ENCODE data around the gene COL6A2.
"Not testable (repeated sequence)": the region's sequence is repeated elsewhere in the genome, so short reads cannot be mapped to it uniquely, and the experiment has no call there.

Gene COL6A2

DNA sequence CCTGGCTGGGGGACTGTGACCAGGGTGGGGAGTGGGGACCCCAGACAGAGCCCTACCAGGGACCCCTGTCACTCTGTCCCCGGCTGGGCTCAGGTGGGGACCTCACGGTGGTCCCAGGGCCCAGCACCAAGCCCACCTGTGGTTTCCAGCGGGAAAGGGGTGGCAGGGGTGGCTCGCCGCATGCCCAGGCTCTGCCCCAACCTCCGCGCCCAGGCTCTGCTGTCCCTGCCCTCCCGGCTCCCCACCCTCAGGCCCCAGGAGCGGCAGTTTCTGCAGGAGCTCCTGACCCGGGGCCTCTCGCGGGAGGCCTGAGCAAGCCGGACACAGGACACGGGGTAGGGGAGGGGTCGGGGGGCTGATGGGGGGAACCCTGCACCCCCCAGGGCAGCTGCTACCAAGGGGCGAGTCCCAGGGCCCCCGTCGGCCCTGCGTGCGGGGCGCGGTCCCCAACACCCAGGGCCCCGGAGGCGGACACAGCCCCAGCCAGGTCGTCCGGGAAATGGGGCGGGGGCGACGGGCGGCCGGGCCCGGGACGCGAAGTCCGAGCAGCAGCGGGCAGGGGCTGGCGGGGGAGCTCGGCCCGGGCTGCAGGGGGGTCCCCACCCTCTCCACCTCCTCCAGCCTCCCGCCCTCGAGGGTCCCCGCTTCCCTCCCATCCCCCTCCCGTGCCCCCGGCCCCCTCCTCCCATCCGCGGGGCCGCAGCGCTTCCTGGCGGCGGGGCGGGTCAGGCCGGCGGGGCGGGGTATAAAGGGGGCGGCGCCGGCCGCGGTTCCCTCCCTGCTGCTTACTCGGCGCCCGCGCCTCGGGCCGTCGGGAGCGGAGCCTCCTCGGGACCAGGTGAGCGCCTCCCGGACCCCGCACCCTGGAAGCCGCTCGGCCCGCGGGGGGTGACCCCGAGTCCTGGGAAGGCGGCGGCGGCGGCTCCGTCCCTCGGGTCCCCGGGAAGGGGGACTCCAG is at the start of gene COL6A2:
Gene COL6A2 (plus strand): TSS at position 777 of the 958 bp plus-strand sequence.
- no peak for DNase-seq (ENCODE audit: low read depth)

- peak; percentile 97 for DNase-seq (ENCODE audit: low read depth)
These were observed 48.7 kb upstream of the COL6A2 start for GRCh38 chr21:46048926-46049889.

DNA sequence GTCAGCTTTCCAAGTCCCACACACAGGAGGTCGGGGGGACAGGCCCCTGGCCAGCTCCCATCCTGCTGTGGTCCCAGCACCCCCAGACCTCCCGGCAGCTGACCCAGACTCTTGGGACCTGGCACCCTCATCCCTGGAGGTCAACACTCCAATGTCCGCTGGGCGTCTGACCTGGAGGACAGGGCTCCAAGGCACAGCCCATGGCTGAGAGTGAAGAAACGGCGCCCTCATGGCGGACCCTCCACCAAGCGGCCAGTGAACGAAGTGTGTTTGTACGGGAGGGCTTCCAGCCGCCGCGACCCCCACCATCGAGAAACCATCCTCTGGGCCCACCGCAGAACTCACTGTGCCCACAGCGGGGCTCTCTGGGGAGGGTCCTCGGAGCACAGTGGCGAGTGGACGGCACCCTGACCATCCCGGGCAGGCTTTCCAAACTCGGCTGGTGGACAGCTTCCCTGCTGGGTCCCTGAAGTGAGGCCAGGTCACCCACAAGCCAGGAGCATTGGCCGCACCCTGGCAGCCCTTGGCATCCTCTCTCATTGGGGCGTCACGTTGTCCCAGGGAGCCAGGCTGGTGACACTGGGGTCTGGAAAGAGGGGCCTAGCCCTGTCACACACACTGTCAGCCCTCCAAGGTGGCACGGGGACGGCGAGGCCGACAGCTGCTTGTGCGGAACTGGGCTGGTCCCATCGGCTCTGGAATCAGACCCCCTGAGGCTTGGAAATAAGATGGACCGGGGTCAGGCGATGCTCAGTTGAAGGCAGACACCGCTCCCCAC is 47.8 kb upstream of the COL6A2 start:
- DNase-seq (ENCODE audit: low read depth) = no peak

DNA sequence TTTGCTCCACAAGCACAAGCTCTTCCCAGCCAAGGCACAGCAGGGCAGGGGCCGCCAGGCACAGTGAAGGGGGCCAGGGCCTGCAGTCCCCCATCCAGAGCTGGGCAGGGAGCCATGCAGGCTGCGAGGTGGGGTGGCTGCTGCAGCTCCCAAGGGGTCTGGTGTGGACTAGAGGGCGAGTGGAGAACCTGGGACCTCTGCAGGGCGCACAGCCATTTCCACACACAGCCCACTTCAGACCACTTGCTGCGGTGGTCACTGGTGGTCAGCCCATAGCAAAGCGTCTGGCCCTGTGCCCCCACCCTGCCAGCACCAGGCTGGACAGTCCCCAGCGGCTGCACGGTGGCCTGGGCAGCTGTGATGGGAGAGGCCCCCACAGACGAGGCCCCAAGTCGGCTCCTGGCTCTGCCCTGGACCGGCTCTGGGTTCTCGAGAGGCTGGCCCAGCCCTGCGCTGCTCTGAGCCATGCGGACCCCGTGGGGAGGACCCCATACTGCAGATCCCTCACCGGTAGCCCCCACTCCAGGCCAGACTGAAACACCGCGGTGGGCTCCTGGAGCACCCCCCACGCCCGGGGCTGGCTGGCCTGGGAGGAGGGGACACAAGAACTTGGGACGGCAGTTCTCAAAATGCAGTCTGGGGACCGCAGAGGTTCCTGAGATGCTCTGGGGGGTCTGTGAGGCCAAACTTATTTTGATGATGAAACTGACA is 47.1 kb upstream of the COL6A2 start:
- no peak for DNase-seq (ENCODE audit: low read depth)

DNA sequence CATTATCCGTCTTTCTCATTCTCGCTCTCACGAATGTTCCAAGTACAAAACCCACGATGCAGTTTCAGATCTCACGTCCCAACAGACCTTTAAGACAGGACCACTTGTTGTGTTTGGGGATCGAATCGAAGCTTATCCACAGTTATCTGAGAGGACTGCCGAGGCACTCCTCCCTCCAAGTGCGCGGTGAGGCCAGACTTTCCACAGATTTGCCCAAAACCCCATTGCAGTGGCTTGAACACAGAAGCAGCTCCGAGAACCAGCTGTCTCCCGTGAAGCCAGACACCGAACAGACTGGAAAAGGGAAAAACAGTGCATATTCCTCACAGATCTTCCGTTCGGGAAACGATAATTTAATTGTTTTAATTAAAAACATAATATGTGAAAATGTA is 46.5 kb upstream of the COL6A2 start:
- DNase-seq (ENCODE audit: low read depth) = no peak

- no peak for DNase-seq (ENCODE audit: low read depth)
These were observed 45.9 kb upstream of the COL6A2 start for GRCh38 chr21:46051821-46052675.

GRCh38 chr21:46052703-46053651 is 44.9 kb upstream of the COL6A2 start:
- no peak for DNase-seq (ENCODE audit: low read depth)

GRCh38 chr21:46054031-46054430 is 43.9 kb upstream of the COL6A2 start:
- no peak for DNase-seq (ENCODE audit: low read depth)

DNA sequence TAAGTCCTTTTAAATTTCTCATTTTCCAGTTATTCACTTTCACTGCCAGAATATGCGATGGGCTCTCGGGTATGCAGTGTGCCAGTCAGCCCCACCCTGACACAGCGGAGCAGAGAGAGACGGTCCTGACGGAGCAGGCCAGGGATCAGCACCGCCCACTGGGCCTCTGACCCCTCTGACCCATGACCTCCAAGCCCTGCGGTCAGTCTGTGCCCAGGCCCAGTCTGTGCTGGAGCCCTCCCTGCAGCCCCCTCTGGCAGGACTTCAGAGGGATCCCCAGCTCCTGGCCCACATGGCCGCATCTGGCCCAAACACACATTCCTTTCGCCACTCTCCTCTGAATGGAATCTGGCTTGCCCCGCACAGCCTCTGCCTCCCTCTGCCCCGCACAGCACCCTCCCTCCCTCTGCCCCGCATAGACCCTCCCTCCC is 43.4 kb upstream of the COL6A2 start:
- DNase-seq (ENCODE audit: low read depth) = peak; percentile 37

- no peak for DNase-seq (ENCODE audit: low read depth)
These were observed 42.0 kb upstream of the COL6A2 start for GRCh38 chr21:46055863-46056281.

- peak; percentile 80 for DNase-seq (ENCODE audit: low read depth)
These were observed 41.4 kb upstream of the COL6A2 start for GRCh38 chr21:46056450-46056903.

GRCh38 chr21:46057111-46057709 is 40.7 kb upstream of the COL6A2 start:
- DNase-seq (ENCODE audit: low read depth) = no peak

- no peak for DNase-seq (ENCODE audit: low read depth)
These were observed 40.1 kb upstream of the COL6A2 start for GRCh38 chr21:46057710-46058241.

- DNase-seq (ENCODE audit: low read depth) = no peak
These were observed 39.3 kb upstream of the COL6A2 start for GRCh38 chr21:46058431-46059145.

- no peak for DNase-seq (ENCODE audit: low read depth)
These were observed 38.7 kb upstream of the COL6A2 start for GRCh38 chr21:46059195-46059594.

GRCh38 chr21:46059711-46060455 is 38.0 kb upstream of the COL6A2 start:
- DNase-seq (ENCODE audit: low read depth) = not testable (repeated sequence)

DNA sequence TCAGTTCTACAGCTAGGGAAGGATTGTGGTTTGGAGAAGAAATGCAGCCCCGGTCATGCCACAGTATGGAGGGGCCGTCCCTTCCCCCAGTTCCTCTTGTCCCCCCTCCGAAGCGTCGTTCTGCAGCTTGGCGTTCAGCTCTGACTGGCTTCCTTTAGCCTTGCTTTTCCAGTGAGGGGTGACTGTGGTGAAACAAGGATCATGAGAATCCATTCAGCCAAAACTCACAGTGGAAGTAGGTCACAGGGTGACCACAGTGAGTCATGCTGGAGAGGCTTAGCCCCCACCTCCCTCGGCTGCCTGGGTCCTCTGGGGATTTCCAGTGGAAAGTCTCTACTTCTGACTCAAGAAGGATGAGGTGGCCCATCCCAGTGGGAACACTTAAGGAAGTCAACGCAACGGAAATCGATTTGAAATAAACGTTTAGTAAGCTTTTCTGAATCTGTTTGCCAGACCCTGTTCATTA is 37.3 kb upstream of the COL6A2 start:
- peak; percentile 92 for DNase-seq (ENCODE audit: low read depth)
